ENCODE data around the gene BAHD1.

DNA sequence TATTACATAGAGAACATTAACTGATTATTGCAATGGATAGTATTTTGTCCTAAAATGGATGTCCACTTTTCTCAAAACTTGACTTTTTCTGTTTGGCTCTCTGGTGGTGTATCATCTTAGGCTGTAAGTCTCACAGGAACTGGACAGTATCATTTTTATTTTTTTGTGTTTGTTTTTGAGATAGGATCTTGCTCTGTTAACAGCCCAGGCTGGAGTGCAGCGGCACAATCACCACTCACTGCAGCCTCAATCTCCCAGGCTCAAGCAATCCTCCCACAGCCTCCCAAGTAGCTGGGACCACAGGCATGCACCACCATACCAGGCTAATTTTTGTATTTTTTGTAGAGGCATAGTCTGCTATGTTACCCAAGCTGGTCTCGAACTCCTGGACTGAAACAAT is 43.2 kb downstream of the BAHD1 start:
- TF ChIP-seq, protein P1, sequence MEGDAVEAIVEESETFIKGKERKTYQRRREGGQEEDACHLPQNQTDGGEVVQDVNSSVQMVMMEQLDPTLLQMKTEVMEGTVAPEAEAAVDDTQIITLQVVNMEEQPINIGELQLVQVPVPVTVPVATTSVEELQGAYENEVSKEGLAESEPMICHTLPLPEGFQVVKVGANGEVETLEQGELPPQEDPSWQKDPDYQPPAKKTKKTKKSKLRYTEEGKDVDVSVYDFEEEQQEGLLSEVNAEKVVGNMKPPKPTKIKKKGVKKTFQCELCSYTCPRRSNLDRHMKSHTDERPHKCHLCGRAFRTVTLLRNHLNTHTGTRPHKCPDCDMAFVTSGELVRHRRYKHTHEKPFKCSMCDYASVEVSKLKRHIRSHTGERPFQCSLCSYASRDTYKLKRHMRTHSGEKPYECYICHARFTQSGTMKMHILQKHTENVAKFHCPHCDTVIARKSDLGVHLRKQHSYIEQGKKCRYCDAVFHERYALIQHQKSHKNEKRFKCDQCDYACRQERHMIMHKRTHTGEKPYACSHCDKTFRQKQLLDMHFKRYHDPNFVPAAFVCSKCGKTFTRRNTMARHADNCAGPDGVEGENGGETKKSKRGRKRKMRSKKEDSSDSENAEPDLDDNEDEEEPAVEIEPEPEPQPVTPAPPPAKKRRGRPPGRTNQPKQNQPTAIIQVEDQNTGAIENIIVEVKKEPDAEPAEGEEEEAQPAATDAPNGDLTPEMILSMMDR (IDR thresholded peaks at IDR 0.05), result no peak
- TF ChIP-seq POLR2A (IDR thresholded peaks at IDR 0.05), result no peak
